Suprapubic skin (tissue), 4 donors: ENCODE data around the gene SCP2D1. TPM values are rescaled to one million over a fixed set of nuclear protein-coding genes. Genes with fewer than 3 reads are reported as not detected.

Source experiments
- DNase-seq, 2 donors: peaks; one replicate each; pipeline ENCODE4 v3.0.0-alpha.2; 2019; ENCODE audit warnings: low spot score in 2 of 2
- H3K27ac ChIP-seq: fragments of 200-600 bp; sonication (generic); one replicate; pipeline ENCODE4 v1.5.1; 2019
- H3K27me3 ChIP-seq: fragments of 200-600 bp; sonication (generic); one replicate; pipeline ENCODE4 v1.5.1; 2019
- H3K36me3 ChIP-seq: fragments of 200-600 bp; sonication (generic); one replicate; pipeline ENCODE4 v1.5.1; 2019
- H3K4me1 ChIP-seq: fragments of 200-600 bp; sonication (generic); one replicate; pipeline ENCODE4 v1.5.1; 2019
- H3K4me3 ChIP-seq: fragments of 200-600 bp; sonication (generic); one replicate; pipeline ENCODE4 v1.5.1; 2019; ENCODE audit warnings: mild to moderate bottlenecking
- H3K9me3 ChIP-seq: fragments of 200-600 bp; sonication (generic); one replicate; pipeline ENCODE4 v1.5.1; 2019
- EP300 ChIP-seq: sonication (generic); formaldehyde crosslinking; IDR thresholded peaks from one replicate; pipeline ENCODE4 v1.6.1; 2017; ENCODE audit warnings: antibody characterized with exemption
- POLR2A ChIP-seq, 2 donors: fragments of 450-650 bp; IDR thresholded peaks; one replicate each; pipeline ENCODE4 v1.6.1; 2017; ENCODE audit warnings: antibody characterized with exemption in 2 of 2, mild to moderate bottlenecking in 2 of 2, moderate library complexity in 2 of 2
- POLR2AphosphoS5 ChIP-seq, 3 donors: sonication (generic); formaldehyde crosslinking; IDR thresholded peaks; one replicate each; pipeline ENCODE4 v1.6.1; 2017; ENCODE audit warnings: antibody characterized with exemption in 3 of 3
- WGBS: methylation state at CpG from one replicate; pipeline ENCODE4 v1.1.5; 2018; 5-methylcytosine and 5-hydroxymethylcytosine counted together
- total RNA-seq, 4 donors: library from RNA; depleted of rRNA; stranded (reverse); fragments of >200 nt; gene quantifications; one replicate each; pipeline ENCODE4 v1.1.0, GENCODE V29; 2016
- TF ChIP-seq, protein P1 (sequence below), 2 donors: fragments of 200-600 bp in 1 of 2; fragments of 450-650 bp in 1 of 2; sonication (generic) in 1 of 2; IDR thresholded peaks; one replicate each; pipeline ENCODE4 v1.5.1; 2016 to 2019; ENCODE audit warnings: antibody characterized with exemption in 2 of 2, mild to moderate bottlenecking in 1 of 2, moderate library complexity in 1 of 2

The SCP2D1 gene
- total RNA-seq, 4 donors from 2014 or later = not detected

DNA sequence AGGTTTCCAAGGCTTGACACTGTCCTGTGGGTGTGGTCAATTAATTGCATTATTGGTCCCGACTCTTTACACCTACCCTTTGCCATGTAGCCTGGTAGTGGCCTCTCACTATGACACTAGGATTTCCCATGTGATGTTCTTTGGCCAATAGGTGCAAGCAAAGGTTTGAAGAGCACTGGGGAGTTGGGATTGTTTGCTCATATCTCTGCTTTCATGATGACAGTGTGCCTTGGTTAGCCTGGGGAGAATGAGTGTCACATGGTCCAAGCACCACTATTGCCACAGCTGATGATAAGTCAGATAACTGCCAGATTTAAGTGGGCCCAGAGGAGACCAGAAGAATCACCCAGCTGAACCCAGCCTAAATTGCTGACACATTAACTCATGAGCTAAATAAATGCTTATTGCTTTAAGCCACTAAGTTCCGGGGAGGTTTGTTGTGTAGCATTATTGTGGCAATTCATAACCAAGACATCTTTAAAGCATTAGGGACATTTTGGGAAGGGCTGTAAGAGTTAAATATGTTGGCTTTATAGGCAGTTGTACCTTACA lies 17.2 kb upstream of the SCP2D1 start:
- H3K27ac ChIP-seq = no peak overlapping the region
- no peak for TF ChIP-seq POLR2A (IDR thresholded peaks at IDR 0.05)
- no peak for TF ChIP-seq EP300
- TF ChIP-seq POLR2AphosphoS5 (IDR thresholded peaks at IDR 0.05) = no peak
- no peaks in the 10 kb centered on the region for H3K27me3 ChIP-seq
- H3K36me3 ChIP-seq = no peaks in the 10 kb centered on the region
- H3K4me3 ChIP-seq = no peak overlapping the region
- DNase-seq = no peak
- 94% methylated on average over 2 of the region's 2 CpGs for WGBS
- no peaks in the 10 kb centered on the region for H3K9me3 ChIP-seq
- peaks cover 12% of the 10 kb centered on the region for H3K4me1 ChIP-seq

DNA sequence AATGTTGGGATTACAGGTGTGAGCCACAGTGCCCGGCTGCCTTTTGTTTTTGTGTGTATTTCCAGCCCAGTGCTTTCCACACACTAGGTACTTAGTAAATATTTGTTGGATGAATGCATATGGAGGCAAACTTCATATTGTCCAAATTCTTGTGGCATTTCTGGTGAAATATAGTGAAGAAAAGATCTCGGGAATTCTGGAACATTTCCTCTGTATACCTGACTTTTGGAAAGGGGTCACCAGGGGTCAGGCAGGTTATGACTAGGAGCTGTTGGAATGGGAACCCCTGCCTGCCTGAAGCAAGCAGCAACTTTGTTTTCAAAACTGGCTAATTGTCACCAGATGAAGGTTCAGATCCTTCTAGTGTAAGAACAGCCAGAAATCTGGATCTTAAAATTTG lies 12.1 kb upstream of the SCP2D1 start:
- no peak for DNase-seq
- H3K36me3 ChIP-seq = no peaks in the 10 kb centered on the region
- no peaks in the 10 kb centered on the region for H3K27me3 ChIP-seq
- H3K27ac ChIP-seq = no peak overlapping the region
- H3K4me1 ChIP-seq = no peaks in the 10 kb centered on the region
- no peak for TF ChIP-seq EP300
- TF ChIP-seq, protein P1, sequence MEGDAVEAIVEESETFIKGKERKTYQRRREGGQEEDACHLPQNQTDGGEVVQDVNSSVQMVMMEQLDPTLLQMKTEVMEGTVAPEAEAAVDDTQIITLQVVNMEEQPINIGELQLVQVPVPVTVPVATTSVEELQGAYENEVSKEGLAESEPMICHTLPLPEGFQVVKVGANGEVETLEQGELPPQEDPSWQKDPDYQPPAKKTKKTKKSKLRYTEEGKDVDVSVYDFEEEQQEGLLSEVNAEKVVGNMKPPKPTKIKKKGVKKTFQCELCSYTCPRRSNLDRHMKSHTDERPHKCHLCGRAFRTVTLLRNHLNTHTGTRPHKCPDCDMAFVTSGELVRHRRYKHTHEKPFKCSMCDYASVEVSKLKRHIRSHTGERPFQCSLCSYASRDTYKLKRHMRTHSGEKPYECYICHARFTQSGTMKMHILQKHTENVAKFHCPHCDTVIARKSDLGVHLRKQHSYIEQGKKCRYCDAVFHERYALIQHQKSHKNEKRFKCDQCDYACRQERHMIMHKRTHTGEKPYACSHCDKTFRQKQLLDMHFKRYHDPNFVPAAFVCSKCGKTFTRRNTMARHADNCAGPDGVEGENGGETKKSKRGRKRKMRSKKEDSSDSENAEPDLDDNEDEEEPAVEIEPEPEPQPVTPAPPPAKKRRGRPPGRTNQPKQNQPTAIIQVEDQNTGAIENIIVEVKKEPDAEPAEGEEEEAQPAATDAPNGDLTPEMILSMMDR (IDR thresholded peaks at IDR 0.05) = no peak
- TF ChIP-seq POLR2AphosphoS5 (IDR thresholded peaks at IDR 0.05) = no peak
- TF ChIP-seq POLR2A (IDR thresholded peaks at IDR 0.05) = no peak
- WGBS = 88% methylated on average over 2 of the region's 2 CpGs
- H3K9me3 ChIP-seq = no peaks in the 10 kb centered on the region
- no peak overlapping the region for H3K4me3 ChIP-seq

DNA sequence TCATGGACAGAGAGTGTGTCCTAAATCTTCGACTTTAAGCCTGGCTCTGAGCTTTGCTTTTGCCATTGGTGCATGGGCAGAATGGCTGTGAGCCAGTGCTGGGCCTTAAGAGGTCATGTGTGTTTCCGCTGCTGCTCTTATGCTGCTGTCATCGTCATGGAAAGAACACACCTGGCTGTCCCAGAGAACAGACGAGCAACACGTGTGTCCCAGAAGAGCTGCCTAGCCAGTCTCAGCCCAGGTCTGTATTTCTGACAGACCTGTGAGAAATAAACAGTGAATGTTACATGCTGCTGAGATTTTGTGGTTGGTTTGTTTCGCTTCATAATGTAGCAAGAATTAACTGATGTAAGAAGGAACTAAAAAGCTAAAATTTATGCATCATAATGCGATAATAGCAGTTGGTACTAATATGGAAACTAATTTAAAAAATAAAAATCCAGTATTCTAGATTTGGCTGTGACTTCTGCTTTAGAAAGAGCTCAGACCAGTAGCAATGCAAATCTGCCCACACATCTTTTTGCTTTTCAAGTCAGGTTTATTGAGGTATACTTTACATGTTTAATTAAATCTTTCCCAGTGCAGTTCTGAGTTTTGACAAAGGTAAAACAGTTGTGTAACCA lies 11.5 kb upstream of the SCP2D1 start:
- Histone ChIP-seq H3K27ac (no peak overlapping the region), H3K4me3 (no peak overlapping the region), H3K4me1 (no peaks in the 10 kb centered on the region), H3K9me3 (no peaks in the 10 kb centered on the region), H3K27me3 (no peaks in the 10 kb centered on the region), H3K36me3 (no peaks in the 10 kb centered on the region)
- no peak for TF ChIP-seq POLR2AphosphoS5 (IDR thresholded peaks at IDR 0.05)
- TF ChIP-seq POLR2A (IDR thresholded peaks at IDR 0.05) = no peak
- TF ChIP-seq, protein P1 (IDR thresholded peaks at IDR 0.05) = no peak
- TF ChIP-seq EP300 = no peak
- DNase-seq = no peak
- 84% methylated on average over 7 of the region's 7 CpGs for WGBS

DNA sequence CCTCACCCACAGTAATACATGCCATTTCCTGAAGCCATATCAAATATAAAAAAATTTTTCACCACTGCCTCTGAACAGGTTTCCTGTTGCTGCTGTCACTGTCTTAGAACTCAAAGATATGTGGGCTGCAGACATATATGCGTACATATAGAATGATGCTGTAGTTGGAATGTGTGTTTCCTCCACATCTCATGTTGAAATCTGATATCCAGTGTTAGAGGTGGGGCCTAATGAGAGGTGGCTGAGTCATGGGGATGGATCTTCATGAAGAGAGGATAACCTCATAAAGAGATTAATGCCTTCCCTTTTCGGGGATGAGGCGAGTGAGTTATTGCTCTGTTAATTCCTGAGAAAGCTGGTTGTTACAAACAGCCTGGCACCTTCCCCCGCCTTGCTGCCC lies 7.7 kb upstream of the SCP2D1 start:
- H3K27ac ChIP-seq = no peak overlapping the region
- H3K27me3 ChIP-seq = no peaks in the 10 kb centered on the region
- no peaks in the 10 kb centered on the region for H3K9me3 ChIP-seq
- no peaks in the 10 kb centered on the region for H3K36me3 ChIP-seq
- H3K4me3 ChIP-seq = no peak overlapping the region
- no peak for DNase-seq
- H3K4me1 ChIP-seq = no peaks in the 10 kb centered on the region
- TF ChIP-seq, protein P1 (IDR thresholded peaks at IDR 0.05) = no peak
- TF ChIP-seq POLR2AphosphoS5 (IDR thresholded peaks at IDR 0.05) (no peak), EP300 (no peak), POLR2A (IDR thresholded peaks at IDR 0.05) (no peak)
- WGBS = 62% methylated on average over 4 of the region's 4 CpGs

DNA sequence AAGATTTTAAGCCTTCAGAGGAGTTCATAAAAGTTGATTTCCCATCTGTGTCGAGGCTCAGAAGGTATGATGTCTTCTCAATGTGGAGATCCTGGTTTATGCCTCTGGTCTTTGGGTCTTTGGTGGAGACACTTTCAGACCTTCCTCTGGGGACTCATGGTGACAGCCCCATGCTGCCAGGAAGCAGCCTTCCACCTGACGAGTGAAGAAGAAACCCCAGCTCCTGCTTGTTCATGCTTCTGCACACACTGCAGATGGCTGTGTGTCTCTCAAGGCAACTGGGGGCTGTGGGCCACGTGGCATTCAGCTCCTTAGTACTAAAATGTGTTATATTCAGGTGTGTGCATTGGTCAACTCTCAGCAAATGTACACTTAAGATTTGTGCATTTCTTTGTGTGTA lies 4.9 kb upstream of the SCP2D1 start:
- TF ChIP-seq, protein P1 (IDR thresholded peaks at IDR 0.05) = no peak
- TF ChIP-seq EP300 = no peak
- no peak for TF ChIP-seq POLR2AphosphoS5 (IDR thresholded peaks at IDR 0.05)
- no peak for TF ChIP-seq POLR2A (IDR thresholded peaks at IDR 0.05)

More for the DNA sequence above, 4.9 kb upstream of the SCP2D1 start:
- H3K27ac ChIP-seq = no peak overlapping the region
- no peaks in the 10 kb centered on the region for H3K27me3 ChIP-seq
- H3K36me3 ChIP-seq = no peaks in the 10 kb centered on the region
- WGBS = 68% methylated on average over 3 of the region's 3 CpGs
- H3K4me3 ChIP-seq = no peak overlapping the region
- H3K4me1 ChIP-seq = no peaks in the 10 kb centered on the region
- H3K9me3 ChIP-seq = no peaks in the 10 kb centered on the region
- no peak for DNase-seq
